ENCODE results near the gene GID8. TPM values are rescaled to one million over a fixed set of nuclear protein-coding genes. Genes with fewer than 3 reads are reported as not detected.

Gene GID8
- total RNA-seq, 1 experiment from 2014 or later: 37.2 TPM

DNA sequence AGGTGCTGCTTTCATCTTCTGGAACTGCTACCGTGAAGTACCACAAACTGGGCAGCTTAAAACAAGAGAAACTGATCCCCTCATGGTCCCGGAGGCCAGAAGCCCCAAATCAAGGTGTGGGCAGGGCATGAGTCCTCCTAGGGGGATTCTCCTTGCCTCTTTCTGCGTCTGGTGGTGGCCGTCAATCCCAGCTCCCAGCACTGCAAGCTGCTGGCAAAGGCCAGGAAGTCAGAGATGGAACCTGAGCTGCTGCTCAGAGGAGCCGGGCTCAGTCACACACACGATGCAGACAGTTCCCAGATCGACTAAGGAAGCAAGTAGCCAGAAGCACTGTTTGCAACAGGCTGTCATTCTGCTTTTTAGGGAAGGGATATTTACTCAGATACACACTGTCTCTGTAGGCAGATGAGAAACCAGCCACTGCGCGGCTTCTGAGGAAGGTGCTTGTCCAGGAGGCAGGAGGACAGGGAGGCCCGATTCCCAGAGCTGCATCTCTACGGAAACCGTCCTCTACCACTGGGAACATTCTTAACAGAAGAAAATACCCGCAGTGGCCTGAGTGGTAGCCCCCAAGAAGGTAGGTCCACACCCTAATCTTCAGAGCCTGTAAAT lies 53.4 kb downstream of the GID8 start:
- ChIA-PET POLR2A (ENCODE audit: unreplicated experiment) (no interaction called here), CTCF (no interaction called here)
- Histone ChIP-seq H3K4me2 (ENCODE audit: low read length) (no peak overlapping the region), H2AFZ (ENCODE audit: low read length) (no peak overlapping the region), H3K9me2 (replicated peaks; ENCODE audit: low read length) (no peaks in the 10 kb centered on the region), H3K36me3 (ENCODE audit: low read depth, low read length) (no peaks in the 10 kb centered on the region), H3F3A (ENCODE audit: low read length, unreplicated experiment) (no peaks in the 10 kb centered on the region), H3K4me3 (ENCODE audit: low read length) (no peak overlapping the region), H3K27me3 (ENCODE audit: low read length) (peaks cover 33% of the 10 kb centered on the region), H3K4me1 (ENCODE audit: insufficient read depth, low read length) (no peaks in the 10 kb centered on the region), H3K27ac (ENCODE audit: low read length) (no peak overlapping the region), H3K79me2 (ENCODE audit: low read length) (no peaks in the 10 kb centered on the region), H3K9me3 (ENCODE audit: low read length) (no peaks in the 10 kb centered on the region), H4K20me1 (ENCODE audit: low read length) (no peaks in the 10 kb centered on the region), H3K9ac (ENCODE audit: low read length) (no peak overlapping the region)
- intact Hi-C loops (cut with micrococcal nuclease): no loop called here
- DNase-seq (no peak), ATAC-seq (0 out of 2 replicates have a peak, but pooled peaks have one; percentile 27)
- no TSS peak for BruUV-seq (replicated peaks)
- TF ChIP-seq EZH2 (IDR thresholded peaks at IDR 0.05; ENCODE audit: low read length, unreplicated experiment) (no peak), EZH2phosphoT487 (IDR thresholded peaks at IDR 0.05; ENCODE audit: borderline replicate concordance, low read length) (no peak)
- TF ChIP-seq, protein P1, sequence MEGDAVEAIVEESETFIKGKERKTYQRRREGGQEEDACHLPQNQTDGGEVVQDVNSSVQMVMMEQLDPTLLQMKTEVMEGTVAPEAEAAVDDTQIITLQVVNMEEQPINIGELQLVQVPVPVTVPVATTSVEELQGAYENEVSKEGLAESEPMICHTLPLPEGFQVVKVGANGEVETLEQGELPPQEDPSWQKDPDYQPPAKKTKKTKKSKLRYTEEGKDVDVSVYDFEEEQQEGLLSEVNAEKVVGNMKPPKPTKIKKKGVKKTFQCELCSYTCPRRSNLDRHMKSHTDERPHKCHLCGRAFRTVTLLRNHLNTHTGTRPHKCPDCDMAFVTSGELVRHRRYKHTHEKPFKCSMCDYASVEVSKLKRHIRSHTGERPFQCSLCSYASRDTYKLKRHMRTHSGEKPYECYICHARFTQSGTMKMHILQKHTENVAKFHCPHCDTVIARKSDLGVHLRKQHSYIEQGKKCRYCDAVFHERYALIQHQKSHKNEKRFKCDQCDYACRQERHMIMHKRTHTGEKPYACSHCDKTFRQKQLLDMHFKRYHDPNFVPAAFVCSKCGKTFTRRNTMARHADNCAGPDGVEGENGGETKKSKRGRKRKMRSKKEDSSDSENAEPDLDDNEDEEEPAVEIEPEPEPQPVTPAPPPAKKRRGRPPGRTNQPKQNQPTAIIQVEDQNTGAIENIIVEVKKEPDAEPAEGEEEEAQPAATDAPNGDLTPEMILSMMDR (conservative IDR thresholded peaks at IDR 0.05; ENCODE audit: low read depth, low read length): no peak

DNA sequence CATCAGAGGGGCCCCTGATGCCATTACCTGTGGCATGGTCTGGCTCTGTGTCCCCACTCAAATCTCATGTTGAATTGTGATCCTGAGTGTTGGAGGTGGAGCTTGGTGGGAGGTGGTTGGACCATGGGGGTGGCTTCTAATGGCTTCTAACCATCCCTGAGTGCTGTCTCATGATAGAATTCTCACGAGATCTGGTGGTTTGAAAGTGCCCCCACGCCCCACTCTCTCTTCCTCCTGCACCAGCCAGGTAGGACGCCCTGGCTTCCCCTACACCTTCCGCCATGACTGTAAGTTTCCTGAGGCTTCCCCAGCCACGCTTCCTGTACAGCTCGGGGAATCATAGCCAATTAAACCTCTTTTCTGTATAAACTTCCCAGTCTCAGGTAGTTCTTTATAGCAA lies 53.9 kb downstream of the GID8 start:
- ATAC-seq (no peak), DNase-seq (no peak)
- H3K4me3 ChIP-seq (ENCODE audit: low read length): no peak overlapping the region
- no peaks in the 10 kb centered on the region for H3F3A ChIP-seq (ENCODE audit: low read length, unreplicated experiment)
- H4K20me1 ChIP-seq (ENCODE audit: low read length): no peaks in the 10 kb centered on the region
- no peak overlapping the region for H3K9ac ChIP-seq (ENCODE audit: low read length)
- H3K79me2 ChIP-seq (ENCODE audit: low read length): no peaks in the 10 kb centered on the region
- H2AFZ ChIP-seq (ENCODE audit: low read length): no peak overlapping the region
- ChIA-PET POLR2A (ENCODE audit: unreplicated experiment) (no interaction called here), CTCF (no interaction called here)
- H3K9me2 ChIP-seq (replicated peaks; ENCODE audit: low read length): no peaks in the 10 kb centered on the region
- peaks cover 31% of the 10 kb centered on the region for H3K27me3 ChIP-seq (ENCODE audit: low read length)
- BruUV-seq (replicated peaks): no TSS peak
- H3K9me3 ChIP-seq (ENCODE audit: low read length): no peaks in the 10 kb centered on the region
- no peaks in the 10 kb centered on the region for H3K36me3 ChIP-seq (ENCODE audit: low read depth, low read length)
- H3K27ac ChIP-seq (ENCODE audit: low read length): no peak overlapping the region
- H3K4me2 ChIP-seq (ENCODE audit: low read length): no peak overlapping the region
- intact Hi-C loops (cut with micrococcal nuclease): no loop called here
- no peaks in the 10 kb centered on the region for H3K4me1 ChIP-seq (ENCODE audit: insufficient read depth, low read length)
- TF ChIP-seq, protein P1 (conservative IDR thresholded peaks at IDR 0.05; ENCODE audit: low read depth, low read length): no peak
- TF ChIP-seq EZH2phosphoT487 (IDR thresholded peaks at IDR 0.05; ENCODE audit: borderline replicate concordance, low read length): no peak
- TF ChIP-seq EZH2 (IDR thresholded peaks at IDR 0.05; ENCODE audit: low read length, unreplicated experiment): no peak

DNA sequence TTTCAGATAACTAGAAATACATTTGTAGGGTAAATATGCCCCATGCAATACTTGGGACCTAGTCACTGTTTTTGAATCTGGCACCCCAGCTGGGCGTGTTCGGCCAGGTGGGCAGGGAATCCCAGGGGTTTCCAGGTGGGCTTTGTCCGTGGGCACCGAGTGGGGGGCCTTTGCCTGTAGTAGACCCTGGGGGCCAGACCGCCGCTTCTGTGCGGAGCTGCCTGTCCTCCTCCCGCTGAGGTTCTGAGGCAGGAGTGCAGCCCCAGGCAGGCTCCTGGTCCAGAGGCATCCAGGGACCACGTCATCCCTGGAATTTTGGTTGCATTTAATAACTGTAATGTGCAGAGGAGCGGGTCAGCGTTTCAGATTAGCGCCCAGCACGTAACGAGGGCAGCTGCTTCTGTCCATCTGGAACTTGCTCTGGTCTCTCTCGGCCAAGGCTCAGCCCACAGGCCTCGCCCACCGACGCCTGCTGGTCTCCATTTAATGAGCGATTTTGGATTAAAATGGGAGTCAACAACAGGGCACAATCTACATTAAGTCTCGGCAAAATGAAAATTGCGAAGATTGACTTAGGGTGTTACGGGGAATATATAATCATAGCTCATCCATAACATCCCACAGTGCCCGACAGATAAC lies 56.0 kb downstream of the GID8 start:
- H4K20me1 ChIP-seq (ENCODE audit: low read length): no peaks in the 10 kb centered on the region
- intact Hi-C loops (cut with micrococcal nuclease): no loop called here
- H3K4me2 ChIP-seq (ENCODE audit: low read length): no peak overlapping the region
- no peaks in the 10 kb centered on the region for H3K9me3 ChIP-seq (ENCODE audit: low read length)
- BruUV-seq (replicated peaks): no TSS peak
- H3K9ac ChIP-seq (ENCODE audit: low read length): no peak overlapping the region
- ChIA-PET POLR2A (ENCODE audit: unreplicated experiment) (no interaction called here), CTCF (no interaction called here)
- H3K4me3 ChIP-seq (ENCODE audit: low read length): no peak overlapping the region
- H3K9me2 ChIP-seq (replicated peaks; ENCODE audit: low read length): no peaks in the 10 kb centered on the region
- no peak for DNase-seq
- H2AFZ ChIP-seq (ENCODE audit: low read length): no peak overlapping the region
- peaks cover 23% of the 10 kb centered on the region for H3K27me3 ChIP-seq (ENCODE audit: low read length)
- TF ChIP-seq EZH2phosphoT487 (IDR thresholded peaks at IDR 0.05; ENCODE audit: borderline replicate concordance, low read length) (no peak), EZH2 (IDR thresholded peaks at IDR 0.05; ENCODE audit: low read length, unreplicated experiment) (no peak)
- TF ChIP-seq, protein P1 (conservative IDR thresholded peaks at IDR 0.05; ENCODE audit: low read depth, low read length): no peak
- no peak for ATAC-seq
- H3K79me2 ChIP-seq (ENCODE audit: low read length): no peaks in the 10 kb centered on the region
- no peaks in the 10 kb centered on the region for H3K4me1 ChIP-seq (ENCODE audit: insufficient read depth, low read length)
- no peak overlapping the region for H3K27ac ChIP-seq (ENCODE audit: low read length)
- H3K36me3 ChIP-seq (ENCODE audit: low read depth, low read length): no peaks in the 10 kb centered on the region
- H3F3A ChIP-seq (ENCODE audit: low read length, unreplicated experiment): no peaks in the 10 kb centered on the region
